HG02973 (cell line): ENCODE results near the gene SEC14L3.

Experiments used
- ATAC-seq: cut with Tn5 transposase; IDR thresholded peaks from one replicate; pipeline ENCODE4 v1.9.1; 2021; ENCODE audit warnings: moderate library complexity; ENCODE audit not compliant: unreplicated experiment

SEC14L3 gene

GRCh38 chr22:30471616-30472318 is at the start of gene SEC14L3:
Gene SEC14L3 (minus strand): TSS chr22:30472017. CDS start chr22:30471958, 59 bp downstream.
- ATAC-seq, result no peak

- ATAC-seq, result no peak
These were observed 48.1 kb upstream of the SEC14L3 start for GRCh38 chr22:30519842-30520425.

- ATAC-seq, result no peak
These were observed 44.9 kb upstream of the SEC14L3 start for GRCh38 chr22:30516731-30517130.

GRCh38 chr22:30516273-30516672 is 44.5 kb upstream of the SEC14L3 start:
- no peak for ATAC-seq

- no peak for ATAC-seq
These were observed 42.4 kb upstream of the SEC14L3 start for GRCh38 chr22:30514252-30514651.

- no peak for ATAC-seq
These were observed 41.6 kb upstream of the SEC14L3 start for GRCh38 chr22:30513462-30513861.

- no peak for ATAC-seq
These were observed 40.1 kb upstream of the SEC14L3 start for GRCh38 chr22:30511911-30512310.

GRCh38 chr22:30511109-30511508 is 39.3 kb upstream of the SEC14L3 start:
- no peak for ATAC-seq

- no peak for ATAC-seq
These were observed 36.4 kb upstream of the SEC14L3 start for GRCh38 chr22:30508216-30508615.

GRCh38 chr22:30507670-30508069 is 35.9 kb upstream of the SEC14L3 start:
- no peak for ATAC-seq

GRCh38 chr22:30506507-30506968 is 34.7 kb upstream of the SEC14L3 start:
- ATAC-seq, result no peak

- no peak for ATAC-seq
These were observed 31.7 kb upstream of the SEC14L3 start for GRCh38 chr22:30503551-30503950.

GRCh38 chr22:30502911-30503310 is 31.1 kb upstream of the SEC14L3 start:
- no peak for ATAC-seq

GRCh38 chr22:30502153-30502552 is 30.3 kb upstream of the SEC14L3 start:
- ATAC-seq, result no peak

- ATAC-seq, result no peak
These were observed 28.8 kb upstream of the SEC14L3 start for GRCh38 chr22:30500628-30501027.

GRCh38 chr22:30497466-30498150 is 25.8 kb upstream of the SEC14L3 start:
- ATAC-seq, result no peak

- no peak for ATAC-seq
These were observed 23.4 kb upstream of the SEC14L3 start for GRCh38 chr22:30495041-30495784.

- no peak for ATAC-seq
These were observed 20.3 kb upstream of the SEC14L3 start for GRCh38 chr22:30492144-30492543.

GRCh38 chr22:30491381-30491780 is 19.6 kb upstream of the SEC14L3 start:
- no peak for ATAC-seq

GRCh38 chr22:30490399-30490798 is 18.6 kb upstream of the SEC14L3 start:
- ATAC-seq, result no peak

- ATAC-seq, result no peak
These were observed 16.3 kb upstream of the SEC14L3 start for GRCh38 chr22:30488121-30488520.
